Pancreas (tissue), 10 donors: ENCODE results near the gene FBXO40. TPM values are rescaled to one million over a fixed set of nuclear protein-coding genes. Genes with fewer than 3 reads are reported as not detected.
A peak's percentile ranks its signal among the peaks of the same experiment; 100 is the strongest.

Experiments used
- ATAC-seq, 4 donors: fragments of 200-7000 bp; cut with Tn5 transposase; one replicate each; pipeline versions ENCODE4 v1.8.0 to v1.9.1; 2020; ENCODE audit warnings: mild to moderate bottlenecking in 4 of 4, moderate library complexity in 4 of 4
- DNase-seq, 6 donors: peaks; one replicate each; pipeline ENCODE4 v3.0.0-alpha.2; 2020
- FAIRE-seq: peaks from 2 replicates; lab custom pipeline; 2012; peaks lifted over from hg19 to GRCh38; lab: Jason Lieb, UNC
- H3K27ac ChIP-seq, 4 donors: fragments of 200-600 bp; sonication (generic); 1 replicate in 3 of 4; 2 replicates in 1 of 4; pipeline versions ENCODE4 v1.5.0 to v1.8.0; 2020
- H3K27me3 ChIP-seq, 4 donors: fragments of 200-600 bp; one replicate each; pipeline ENCODE4 v1.8.0; 2021
- H3K36me3 ChIP-seq, 3 donors: fragments of 200-600 bp; sonication (generic) in 1 of 3; one replicate each; pipeline versions ENCODE4 v1.5.0 to v1.8.0; 2020 to 2021
- H3K4me1 ChIP-seq, 3 donors: fragments of 200-600 bp; one replicate each; pipeline ENCODE4 v1.8.0; 2021
- H3K4me3 ChIP-seq, 4 donors: fragments of 200-600 bp; sonication (generic) in 2 of 4; one replicate each; pipeline versions ENCODE4 v1.5.0 to v1.8.0; 2020 to 2021
- H3K9me3 ChIP-seq, 4 donors: fragments of 200-600 bp; one replicate each; pipeline ENCODE4 v1.8.0; 2021
- WGBS, 2 donors: extraction: QIAGEN DNeasy Blood & Tissue Kit; methylation state at CpG; one replicate each; pipeline ENCODE4 v1.1.7; 2013; 5-methylcytosine and 5-hydroxymethylcytosine counted together
- intact Hi-C, 3 donors: fragments of 100-400 bp; cut with DNase I; formaldehyde crosslinking; loops; one replicate each; pipeline versions ENCODE4 v1.11.1 to v1.14.2; 2022
- polyA plus RNA-seq, 2 donors: library from polyadenylated mRNA; stranded (reverse); fragments of 200-250 nt; gene quantifications; one replicate each; pipeline ENCODE4 v1.2.3, GENCODE V29; 2013
- total RNA-seq, 6 donors: library from RNA; stranded (reverse); fragmentation: NEBNext Ultra II Directional in 4 of 6; extraction: Animal tissue kit (Norgen Biotek cat#: 25700) in 4 of 6; gene quantifications; one replicate each; pipeline versions ENCODE4 v1.2.1 to v1.2.4, GENCODE V29; 2021 to 2023
- TF ChIP-seq, protein P1 (sequence below), 4 donors: fragments of 200-600 bp; sonication (generic) in 3 of 4; IDR thresholded peaks; one replicate each; pipeline versions ENCODE4 v1.5.0 to v1.8.0; 2021; ENCODE audit warnings: antibody characterized with exemption in 4 of 4
- donor health status: healthy with polysubstance abuse.
- donor health status: DM: no; HTN: no; CAD: no; lungs with moderate emphysema.
- donor health status: DM: no; HTN: no; CAD: no.
- donor health status: control.
- donor health status: control.
- donor health status: Bipolar disorder and iron deficiency.
- donor health status: DM: yes; HTN: yes; CAD: no.
- donor health status: DM: no; HTN: no; CAD: no.
- donor health status: DM: no; HTN: no; CAD: no.
- donor health status: DM: yes; HTN: yes; CAD: no.

The FBXO40 gene
- total and polyA plus RNA-seq, 8 donors, result 0.12 TPM; not detected in 7

GRCh38 chr3:121660356-121661171, 67.4 kb downstream of the FBXO40 start, which contains the start of gene HCLS1:
Gene HCLS1 (minus strand): TSS chr3:121660903. CDS start chr3:121658347, 2,556 bp downstream.
- WGBS, 2 donors, result 86 to 94% methylated on average over 9 of the region's 9 CpGs
- Histone ChIP-seq H3K9me3 (no peaks in the 10 kb centered on the region), H3K4me1 (peaks cover 0 to 6% (median 0%) of the 10 kb centered on the region in 3 donors), H3K27me3 (no peaks in the 10 kb centered on the region), H3K4me3 (peak within 1 kb of the TSS in 1 of 4 donors; percentile 8), H3K36me3 (peaks cover under 1 to 20% (median 5%) of the 10 kb centered on the region in 3 donors), H3K27ac (peak within 1 kb of the TSS in 2 of 4 donors; percentile 55 to 64)
- ATAC-seq (peak in 3 of 4 donors; percentile 39 to 78 (median 77)), FAIRE-seq (no peak), DNase-seq (peak in 2 of 6 donors; percentile 48 to 59)
- TF ChIP-seq, protein P1, sequence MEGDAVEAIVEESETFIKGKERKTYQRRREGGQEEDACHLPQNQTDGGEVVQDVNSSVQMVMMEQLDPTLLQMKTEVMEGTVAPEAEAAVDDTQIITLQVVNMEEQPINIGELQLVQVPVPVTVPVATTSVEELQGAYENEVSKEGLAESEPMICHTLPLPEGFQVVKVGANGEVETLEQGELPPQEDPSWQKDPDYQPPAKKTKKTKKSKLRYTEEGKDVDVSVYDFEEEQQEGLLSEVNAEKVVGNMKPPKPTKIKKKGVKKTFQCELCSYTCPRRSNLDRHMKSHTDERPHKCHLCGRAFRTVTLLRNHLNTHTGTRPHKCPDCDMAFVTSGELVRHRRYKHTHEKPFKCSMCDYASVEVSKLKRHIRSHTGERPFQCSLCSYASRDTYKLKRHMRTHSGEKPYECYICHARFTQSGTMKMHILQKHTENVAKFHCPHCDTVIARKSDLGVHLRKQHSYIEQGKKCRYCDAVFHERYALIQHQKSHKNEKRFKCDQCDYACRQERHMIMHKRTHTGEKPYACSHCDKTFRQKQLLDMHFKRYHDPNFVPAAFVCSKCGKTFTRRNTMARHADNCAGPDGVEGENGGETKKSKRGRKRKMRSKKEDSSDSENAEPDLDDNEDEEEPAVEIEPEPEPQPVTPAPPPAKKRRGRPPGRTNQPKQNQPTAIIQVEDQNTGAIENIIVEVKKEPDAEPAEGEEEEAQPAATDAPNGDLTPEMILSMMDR (IDR thresholded peaks at IDR 0.05), result no peak
- intact Hi-C loops, result no loop called here

GRCh38 chr3:121661376-121661775, 68.2 kb downstream of the FBXO40 start:
- TF ChIP-seq, protein P1 (IDR thresholded peaks at IDR 0.05), result no peak
- intact Hi-C loops, result no loop called here
- FAIRE-seq (no peak), ATAC-seq (no peak), DNase-seq (no peak)
- peaks cover 0 to 6% (median 0%) of the 10 kb centered on the region in 3 donors for H3K4me1 ChIP-seq
- no peaks in the 10 kb centered on the region for H3K27me3 ChIP-seq
- H3K9me3 ChIP-seq, result no peaks in the 10 kb centered on the region
- WGBS, 2 donors, result 82 to 85% methylated on average over 6 of the region's 6 CpGs
- peak overlapping the region in 2 of 4 donors; percentile 55 to 64 for H3K27ac ChIP-seq
- H3K4me3 ChIP-seq, result no peak overlapping the region
- H3K36me3 ChIP-seq, result peaks cover 3 to 28% (median 7%) of the 10 kb centered on the region in 3 donors

DNA sequence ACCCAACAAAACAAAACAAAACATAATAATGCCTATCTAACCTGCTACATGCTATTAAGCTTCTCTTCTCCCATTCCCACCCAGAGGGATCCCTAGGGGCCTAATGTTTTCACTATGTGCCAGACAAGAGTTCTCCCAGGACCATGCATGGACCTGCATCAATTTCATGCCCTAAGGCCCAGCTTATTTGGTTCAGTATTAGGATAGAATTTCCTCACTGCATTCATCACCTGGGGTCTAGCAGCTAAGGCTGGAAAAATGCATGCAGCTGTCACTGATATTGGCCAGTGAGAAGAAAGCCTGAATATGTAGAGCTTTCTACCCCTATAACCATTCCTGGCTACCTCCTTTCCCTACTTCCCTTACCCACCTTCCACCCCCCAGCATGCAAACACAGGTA, 69.6 kb downstream of the FBXO40 start:
- TF ChIP-seq, protein P1 (IDR thresholded peaks at IDR 0.05), result no peak

DNA sequence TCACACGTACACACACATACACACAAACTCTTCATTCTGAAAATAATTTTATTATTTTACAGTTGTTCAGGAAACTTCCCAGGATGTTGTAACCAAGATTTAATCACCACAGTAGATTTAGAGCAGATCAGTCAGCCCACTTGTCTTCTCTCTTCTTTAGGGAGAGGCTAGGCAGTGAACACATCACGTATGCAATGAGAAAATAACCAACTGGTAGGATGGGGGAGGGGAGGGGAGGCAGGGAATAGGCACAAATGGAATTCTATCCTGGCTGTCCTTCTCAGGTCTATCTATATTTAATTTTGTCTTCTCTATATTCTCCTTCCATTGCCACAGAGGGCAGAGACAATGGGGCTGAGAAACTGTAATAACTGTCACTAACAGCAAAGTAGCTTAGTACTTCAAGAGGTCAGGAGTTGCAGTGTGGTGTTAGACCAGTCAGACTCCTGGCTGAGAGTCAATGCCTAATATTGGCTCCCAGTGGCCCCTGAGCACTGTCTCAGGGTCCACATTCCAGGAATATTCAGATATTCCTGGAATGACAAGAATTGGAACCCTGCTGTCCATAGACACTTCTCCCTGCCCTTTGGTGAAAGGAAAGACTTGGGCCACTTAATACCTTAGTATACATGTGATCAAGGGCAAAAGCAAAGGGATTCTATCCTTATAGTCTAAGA, 70.1 kb downstream of the FBXO40 start:
- Histone ChIP-seq H3K9me3 (no peaks in the 10 kb centered on the region), H3K4me1 (peaks cover 0 to 6% (median 0%) of the 10 kb centered on the region in 3 donors), H3K27me3 (no peaks in the 10 kb centered on the region), H3K27ac (no peak overlapping the region), H3K36me3 (peaks cover 3 to 47% (median 24%) of the 10 kb centered on the region in 3 donors), H3K4me3 (no peak overlapping the region)
- intact Hi-C loops, result no loop called here
- TF ChIP-seq, protein P1 (IDR thresholded peaks at IDR 0.05), result no peak
- 26 to 31% methylated on average over 2 of the region's 2 CpGs for WGBS, 2 donors
- FAIRE-seq, result no peak
- no peak for DNase-seq
- peak in 3 of 4 donors; percentile 46 to 68 (median 51) for ATAC-seq

More for the DNA sequence above, 69.6 kb downstream of the FBXO40 start:
- Histone ChIP-seq H3K4me3 (no peak overlapping the region), H3K36me3 (peaks cover 3 to 42% (median 19%) of the 10 kb centered on the region in 3 donors), H3K4me1 (peaks cover 0 to 6% (median 0%) of the 10 kb centered on the region in 3 donors), H3K27ac (no peak overlapping the region), H3K9me3 (no peaks in the 10 kb centered on the region), H3K27me3 (no peaks in the 10 kb centered on the region)
- DNase-seq, result no peak
- no peak for FAIRE-seq
- ATAC-seq, result peak in 2 of 4 donors; percentile 39 to 59
- intact Hi-C loops, result no loop called here
